Mucosa of rectum (tissue), 2 donors: ENCODE results near the gene SENP3.

Source experiments
- H3K27ac ChIP-seq, 2 donors: one replicate each; pipeline ENCODE4 v1.7.0; 2013; ENCODE audit warnings: inconsistent platforms in 2 of 2, low read depth in 2 of 2, low read length in 2 of 2
- H3K27me3 ChIP-seq, 2 donors: one replicate each; pipeline ENCODE4 v1.7.0; 2013; ENCODE audit warnings: low read length in 2 of 2; ENCODE audit not compliant: control insufficient read depth in 2 of 2, insufficient read depth in 2 of 2
- H3K36me3 ChIP-seq, 2 donors: one replicate each; pipeline ENCODE4 v1.7.0; 2013; ENCODE audit warnings: low read length in 2 of 2; ENCODE audit not compliant: control insufficient read depth in 2 of 2, insufficient read depth in 2 of 2
- H3K4me1 ChIP-seq, 2 donors: one replicate each; pipeline ENCODE4 v1.7.0; 2013; ENCODE audit warnings: low read length in 2 of 2, mild to moderate bottlenecking in 1 of 2; ENCODE audit not compliant: control insufficient read depth in 2 of 2, insufficient read depth in 2 of 2
- H3K4me3 ChIP-seq, 2 donors: one replicate each; pipeline ENCODE4 v1.7.0; 2013; ENCODE audit warnings: low read length in 2 of 2
- H3K9ac ChIP-seq, 2 donors: one replicate each; pipeline ENCODE4 v1.7.0; 2013; ENCODE audit warnings: low read length in 2 of 2, low read depth in 1 of 2, mild to moderate bottlenecking in 1 of 2
- H3K9me3 ChIP-seq, 2 donors: one replicate each; pipeline ENCODE4 v1.7.0; 2013; ENCODE audit warnings: low read length in 2 of 2; ENCODE audit not compliant: control insufficient read depth in 2 of 2
- donor health status: healthy.
- donor health status: Normal muscosa, but diverticular disease.

Gene SENP3

GRCh38 chr17:7586673-7587419, 25.1 kb downstream of the SENP3 start:
- peak overlapping the region in 1 of 2 donors; percentile 15 for H3K4me3 ChIP-seq
- no peak overlapping the region for H3K27ac ChIP-seq
- H3K9ac ChIP-seq: peak overlapping the region in 1 of 2 donors; percentile 8
- H3K4me1 ChIP-seq: peaks cover 20 to 26% of the 10 kb centered on the region in 2 donors
- peaks cover 17 to 22% of the 10 kb centered on the region in 2 donors for H3K36me3 ChIP-seq
- no peaks in the 10 kb centered on the region for H3K27me3 ChIP-seq
- H3K9me3 ChIP-seq: no peaks in the 10 kb centered on the region

DNA sequence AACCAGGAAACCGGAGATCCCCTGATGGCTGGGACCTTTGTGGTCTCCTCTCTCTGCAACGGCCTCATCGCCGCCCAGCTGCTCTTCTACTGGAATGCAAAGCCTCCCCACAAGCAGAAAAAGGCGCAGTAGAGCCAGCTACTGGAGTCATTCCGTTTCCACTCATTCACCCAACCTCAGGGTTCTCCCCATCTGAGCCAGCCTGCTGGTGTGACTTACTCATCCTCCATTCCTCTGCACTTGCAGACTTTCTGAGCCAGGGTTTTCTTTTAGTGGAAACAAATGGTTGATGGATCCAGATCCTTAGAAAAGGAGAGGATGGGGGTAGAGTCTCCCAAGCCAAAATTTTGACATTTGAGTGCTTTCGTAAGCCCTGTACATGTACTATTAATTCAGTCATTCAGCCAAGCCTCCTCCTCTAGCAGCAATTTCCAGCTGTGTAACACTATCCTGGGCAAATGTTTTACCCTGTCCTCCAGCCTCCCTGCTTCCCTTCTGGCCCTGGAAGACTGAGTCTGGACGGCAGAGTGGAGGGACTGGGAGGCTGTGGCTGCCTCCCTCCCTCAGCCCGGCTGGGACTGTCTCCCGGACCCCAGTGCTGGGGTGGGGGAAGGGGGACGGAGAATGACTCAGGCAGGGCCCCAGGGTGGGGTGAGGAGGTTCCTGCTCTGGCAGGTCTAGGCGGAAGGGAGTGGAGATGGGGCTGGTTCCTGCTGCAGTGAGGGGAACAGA, 25.9 kb downstream of the SENP3 start:
- peaks cover 24 to 29% of the 10 kb centered on the region in 2 donors for H3K36me3 ChIP-seq
- H3K4me3 ChIP-seq: no peak overlapping the region
- no peak overlapping the region for H3K27ac ChIP-seq
- no peaks in the 10 kb centered on the region for H3K27me3 ChIP-seq
- H3K4me1 ChIP-seq: peaks cover 17 to 20% of the 10 kb centered on the region in 2 donors
- no peaks in the 10 kb centered on the region for H3K9me3 ChIP-seq
- no peak overlapping the region for H3K9ac ChIP-seq

- H3K9me3 ChIP-seq: no peaks in the 10 kb centered on the region
- peaks cover 33 to 40% of the 10 kb centered on the region in 2 donors for H3K36me3 ChIP-seq
- H3K27ac ChIP-seq: peak overlapping the region in 1 of 2 donors; percentile 43
- peak overlapping the region; percentile 31 to 37 for H3K4me3 ChIP-seq
- peak overlapping the region; percentile 32 to 50 for H3K9ac ChIP-seq
- H3K27me3 ChIP-seq: no peaks in the 10 kb centered on the region
- peaks cover 8 to 11% of the 10 kb centered on the region in 2 donors for H3K4me1 ChIP-seq
These were observed 27.0 kb downstream of the SENP3 start for GRCh38 chr17:7588553-7589203.

DNA sequence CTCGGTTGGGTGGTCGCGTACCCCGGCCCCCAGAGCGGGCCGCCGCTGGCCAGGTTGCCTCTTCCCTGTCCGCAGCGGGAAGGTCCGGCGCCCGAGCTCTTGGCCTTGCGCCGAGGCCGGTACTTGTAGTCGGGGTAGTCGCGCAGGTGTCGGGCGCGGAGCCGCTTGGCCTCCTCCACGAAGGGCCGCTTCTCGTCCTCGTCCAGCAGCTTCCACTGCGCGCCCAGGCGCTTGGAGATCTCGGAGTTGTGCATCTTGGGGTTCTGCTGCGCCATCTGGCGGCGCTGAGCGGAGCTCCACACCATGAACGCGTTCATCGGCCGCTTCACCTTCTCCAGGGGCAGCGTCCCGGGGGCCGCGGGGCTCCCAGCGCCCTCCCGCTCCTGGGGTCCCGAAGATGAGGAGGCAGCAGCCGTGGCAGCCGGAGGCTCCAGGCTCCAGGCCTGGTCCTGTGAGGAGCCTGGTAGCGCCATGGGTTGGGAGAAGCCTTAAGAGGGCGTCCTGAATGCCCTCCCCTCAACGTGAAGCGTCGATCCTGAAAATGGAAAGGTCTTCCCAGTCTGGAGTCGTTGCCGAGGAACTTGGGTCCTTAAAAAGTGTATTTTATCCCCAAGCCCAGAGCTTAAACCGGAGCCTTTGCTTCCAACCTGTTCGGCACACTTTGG, 27.6 kb downstream of the SENP3 start:
- Histone ChIP-seq H3K36me3 (peaks cover 40 to 46% of the 10 kb centered on the region in 2 donors), H3K4me1 (peaks cover 6 to 11% of the 10 kb centered on the region in 2 donors), H3K27me3 (no peaks in the 10 kb centered on the region), H3K27ac (peak overlapping the region in 1 of 2 donors; percentile 43), H3K9me3 (no peaks in the 10 kb centered on the region), H3K9ac (peak overlapping the region; percentile 32 to 50), H3K4me3 (peak overlapping the region; percentile 31 to 45)

- Histone ChIP-seq H3K4me1 (peaks cover 4 to 11% of the 10 kb centered on the region in 2 donors), H3K9ac (peak within 1 kb of the TSS; percentile 32 to 50), H3K9me3 (no peaks in the 10 kb centered on the region), H3K27ac (peak within 1 kb of the TSS in 1 of 2 donors; percentile 43), H3K4me3 (peak within 1 kb of the TSS; percentile 31 to 45), H3K27me3 (no peaks in the 10 kb centered on the region), H3K36me3 (peaks cover 45 to 54% of the 10 kb centered on the region in 2 donors)
These were observed 28.4 kb downstream of the SENP3 start, which contains the start of gene SOX15 for GRCh38 chr17:7589891-7590691. Gene SOX15 (minus strand): TSS chr17:7590094. CDS start chr17:7589676, 418 bp downstream.

DNA sequence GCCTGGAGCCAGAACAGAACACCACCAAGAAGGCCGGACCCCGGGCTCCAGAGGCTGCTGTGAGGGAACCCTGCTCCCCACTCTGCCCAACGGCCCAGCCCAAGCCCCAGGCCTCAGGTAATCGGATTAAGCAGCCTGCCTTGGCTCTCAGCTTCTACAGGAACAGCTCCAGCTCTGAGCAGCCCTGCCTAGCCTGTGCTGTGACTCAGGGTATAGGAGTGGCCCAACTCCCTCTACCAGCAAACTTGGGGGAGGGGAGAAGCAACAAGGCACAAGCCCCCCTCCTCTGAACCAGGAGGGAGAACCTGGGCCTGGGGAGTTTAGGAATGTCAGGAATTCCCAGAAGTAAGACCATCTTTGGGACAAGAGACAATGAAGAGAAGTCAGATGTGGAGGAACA, 29.0 kb downstream of the SENP3 start:
- peaks cover 4 to 11% of the 10 kb centered on the region in 2 donors for H3K4me1 ChIP-seq
- H3K36me3 ChIP-seq: peaks cover 52 to 60% of the 10 kb centered on the region in 2 donors
- no peaks in the 10 kb centered on the region for H3K27me3 ChIP-seq
- H3K27ac ChIP-seq: no peak overlapping the region
- H3K9me3 ChIP-seq: no peaks in the 10 kb centered on the region
- no peak overlapping the region for H3K4me3 ChIP-seq
- H3K9ac ChIP-seq: no peak overlapping the region

GRCh38 chr17:7591596-7591995, 29.9 kb downstream of the SENP3 start:
- peaks cover 57 to 65% of the 10 kb centered on the region in 2 donors for H3K36me3 ChIP-seq

DNA sequence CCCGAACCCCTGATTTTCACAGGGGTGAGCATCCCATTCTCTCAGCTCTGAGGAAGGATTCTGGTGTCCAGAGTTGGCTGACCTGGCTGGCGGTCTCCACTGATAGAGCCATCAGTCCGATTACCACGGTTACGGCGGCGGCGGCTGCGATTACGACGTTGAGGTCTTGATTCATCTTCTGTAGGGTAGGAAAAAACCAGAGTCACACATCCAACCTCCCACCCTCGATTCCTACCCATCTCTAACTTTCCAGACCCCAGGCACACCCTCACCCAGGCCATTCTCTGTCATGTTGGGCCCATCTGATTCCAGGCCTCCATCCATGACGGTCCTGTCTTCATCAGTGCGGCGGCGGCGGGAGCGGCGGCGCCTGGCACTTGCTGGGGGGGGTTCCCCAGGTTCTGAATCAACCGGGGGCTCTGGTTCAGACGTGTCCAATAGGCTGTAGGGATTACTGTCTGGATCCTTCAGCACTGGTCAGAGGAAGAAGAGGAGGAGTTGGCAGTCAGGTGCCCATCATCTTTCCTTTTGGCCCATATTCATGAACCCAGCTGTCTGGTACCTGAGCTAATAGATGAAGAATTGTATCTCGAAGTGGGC, 30.8 kb downstream of the SENP3 start:
- Histone ChIP-seq H3K36me3 (peaks cover 48 to 60% of the 10 kb centered on the region in 2 donors), H3K9ac (no peak overlapping the region), H3K27me3 (no peaks in the 10 kb centered on the region), H3K9me3 (no peaks in the 10 kb centered on the region), H3K4me1 (peaks cover 4 to 11% of the 10 kb centered on the region in 2 donors), H3K27ac (no peak overlapping the region), H3K4me3 (no peak overlapping the region)

More at GRCh38 chr17:7591596-7591995, 29.9 kb downstream of the SENP3 start:
- H3K27ac ChIP-seq: no peak overlapping the region
- H3K9ac ChIP-seq: no peak overlapping the region
- H3K27me3 ChIP-seq: no peaks in the 10 kb centered on the region
- H3K4me1 ChIP-seq: peaks cover 4 to 11% of the 10 kb centered on the region in 2 donors
- no peaks in the 10 kb centered on the region for H3K9me3 ChIP-seq
- H3K4me3 ChIP-seq: no peak overlapping the region

GRCh38 chr17:7593296-7593695, 31.6 kb downstream of the SENP3 start:
- Histone ChIP-seq H3K9me3 (no peaks in the 10 kb centered on the region), H3K27ac (no peak overlapping the region), H3K4me1 (peaks cover 4 to 9% of the 10 kb centered on the region in 2 donors), H3K27me3 (no peaks in the 10 kb centered on the region), H3K36me3 (peaks cover 42 to 54% of the 10 kb centered on the region in 2 donors), H3K9ac (no peak overlapping the region), H3K4me3 (no peak overlapping the region)
